ENCODE data around the gene LPCAT2.
A peak's percentile ranks its signal among the peaks of the same experiment; 100 is the strongest.

LPCAT2 gene

GRCh38 chr16:55555436-55555835 is 46.6 kb downstream of the LPCAT2 start:
- peak; percentile 73 for DNase-seq (ENCODE audit: low read depth)

- no peak for DNase-seq (ENCODE audit: low read depth)
Observed at GRCh38 chr16:55557186-55557585, 48.3 kb downstream of the LPCAT2 start.

- DNase-seq (ENCODE audit: low read depth) = peak; percentile 68
Observed at GRCh38 chr16:55559233-55559632, 50.4 kb downstream of the LPCAT2 start.

GRCh38 chr16:55559933-55560516 is 51.2 kb downstream of the LPCAT2 start:
- DNase-seq (ENCODE audit: low read depth) = no peak

- DNase-seq (ENCODE audit: low read depth) = no peak
Observed at GRCh38 chr16:55561319-55561848, 52.5 kb downstream of the LPCAT2 start.

- DNase-seq (ENCODE audit: low read depth) = peak; percentile 22
Observed at GRCh38 chr16:55562936-55563335, 54.1 kb downstream of the LPCAT2 start.

GRCh38 chr16:55563797-55564196 is 54.9 kb downstream of the LPCAT2 start:
- peak; percentile 47 for DNase-seq (ENCODE audit: low read depth)

GRCh38 chr16:55565086-55565485 is 56.2 kb downstream of the LPCAT2 start:
- DNase-seq (ENCODE audit: low read depth) = no peak

GRCh38 chr16:55566432-55567175 is 57.7 kb downstream of the LPCAT2 start, which contains the start of gene CAPNS2:
Gene CAPNS2, plus strand, starts transcription at chr16:55566684. Its CDS starts 73 bp downstream, at chr16:55566757.
- no peak for DNase-seq (ENCODE audit: low read depth)

GRCh38 chr16:55567382-55567781 is 58.5 kb downstream of the LPCAT2 start:
- peak; percentile 48 for DNase-seq (ENCODE audit: low read depth)

- peak; percentile 15 for DNase-seq (ENCODE audit: low read depth)
Observed at GRCh38 chr16:55568207-55568606, 59.3 kb downstream of the LPCAT2 start.

GRCh38 chr16:55569025-55569424 is 60.2 kb downstream of the LPCAT2 start:
- DNase-seq (ENCODE audit: low read depth) = peak; percentile 11

- no peak for DNase-seq (ENCODE audit: low read depth)
Observed at GRCh38 chr16:55570159-55570558, 61.3 kb downstream of the LPCAT2 start.

- no peak for DNase-seq (ENCODE audit: low read depth)
Observed at GRCh38 chr16:55571191-55571897, 62.5 kb downstream of the LPCAT2 start.

GRCh38 chr16:55572439-55572838 is 63.6 kb downstream of the LPCAT2 start:
- no peak for DNase-seq (ENCODE audit: low read depth)

- DNase-seq (ENCODE audit: low read depth) = no peak
Observed at GRCh38 chr16:55574811-55575210, 65.9 kb downstream of the LPCAT2 start.

GRCh38 chr16:55575496-55575895 is 66.6 kb downstream of the LPCAT2 start:
- no peak for DNase-seq (ENCODE audit: low read depth)

- DNase-seq (ENCODE audit: low read depth) = no peak
Observed at GRCh38 chr16:55576384-55576783, 67.5 kb downstream of the LPCAT2 start.

- DNase-seq (ENCODE audit: low read depth) = no peak
Observed at GRCh38 chr16:55577887-55578286, 69.0 kb downstream of the LPCAT2 start.

- DNase-seq (ENCODE audit: low read depth) = no peak
Observed at GRCh38 chr16:55585631-55586030, 76.8 kb downstream of the LPCAT2 start.

- DNase-seq (ENCODE audit: low read depth) = no peak
Observed at GRCh38 chr16:55588799-55589198, 79.9 kb downstream of the LPCAT2 start.

- DNase-seq (ENCODE audit: low read depth) = no peak
Observed at GRCh38 chr16:55592306-55592705, 83.4 kb downstream of the LPCAT2 start.

- DNase-seq (ENCODE audit: low read depth) = no peak
Observed at GRCh38 chr16:55597928-55598327, 89.1 kb downstream of the LPCAT2 start.
